ENCODE data around the gene EP400. TPM values are rescaled to one million over a fixed set of nuclear protein-coding genes. Genes with fewer than 3 reads are reported as not detected.
A peak's percentile ranks its signal among the peaks of the same experiment; 100 is the strongest.
"Not testable (repeated sequence)": the region's sequence is repeated elsewhere in the genome, so short reads cannot be mapped to it uniquely, and the experiment has no call there.

EP400 gene
- total and polyA plus RNA-seq, 2 of the 13 experiments (the other 11 are each of a cell fraction or from before 2014, with no cell fraction given): 4.9 to 5.0 TPM

DNA sequence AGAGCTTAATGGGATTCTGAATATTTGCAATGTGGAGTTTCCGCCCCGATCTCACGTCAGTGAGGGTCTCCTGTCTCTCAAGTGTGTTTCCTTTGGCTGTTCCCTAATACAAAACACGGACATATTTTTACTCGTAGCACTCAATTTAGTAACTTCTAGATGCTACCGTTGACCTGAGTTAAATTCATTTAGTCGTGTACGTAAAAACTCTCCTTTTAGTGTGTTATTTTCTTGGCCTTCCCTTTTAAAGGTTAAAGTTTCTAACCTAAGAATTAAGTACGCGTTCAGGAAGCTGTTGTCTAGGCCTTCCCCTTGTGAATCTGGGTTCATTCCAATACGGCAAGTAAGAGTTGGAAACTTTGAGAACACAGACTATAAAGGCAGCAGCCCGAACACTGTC lies 130.0 kb downstream of the EP400 start (continued):
- TF ChIP-seq NFKBIZ (CRISPR knock-in tag; IDR thresholded peaks at IDR 0.05) (no peak), PHF20 (CRISPR knock-in tag; IDR thresholded peaks at IDR 0.05) (no peak), GATAD2A (CRISPR knock-in tag; IDR thresholded peaks at IDR 0.05) (no peak), RBM39 (IDR thresholded peaks at IDR 0.05; ENCODE audit: low read depth, low read length, poor library complexity, severe bottlenecking) (no peak), ZNF468 (CRISPR knock-in tag; IDR thresholded peaks at IDR 0.05) (no peak)
- TF ChIP-seq, protein P1, sequence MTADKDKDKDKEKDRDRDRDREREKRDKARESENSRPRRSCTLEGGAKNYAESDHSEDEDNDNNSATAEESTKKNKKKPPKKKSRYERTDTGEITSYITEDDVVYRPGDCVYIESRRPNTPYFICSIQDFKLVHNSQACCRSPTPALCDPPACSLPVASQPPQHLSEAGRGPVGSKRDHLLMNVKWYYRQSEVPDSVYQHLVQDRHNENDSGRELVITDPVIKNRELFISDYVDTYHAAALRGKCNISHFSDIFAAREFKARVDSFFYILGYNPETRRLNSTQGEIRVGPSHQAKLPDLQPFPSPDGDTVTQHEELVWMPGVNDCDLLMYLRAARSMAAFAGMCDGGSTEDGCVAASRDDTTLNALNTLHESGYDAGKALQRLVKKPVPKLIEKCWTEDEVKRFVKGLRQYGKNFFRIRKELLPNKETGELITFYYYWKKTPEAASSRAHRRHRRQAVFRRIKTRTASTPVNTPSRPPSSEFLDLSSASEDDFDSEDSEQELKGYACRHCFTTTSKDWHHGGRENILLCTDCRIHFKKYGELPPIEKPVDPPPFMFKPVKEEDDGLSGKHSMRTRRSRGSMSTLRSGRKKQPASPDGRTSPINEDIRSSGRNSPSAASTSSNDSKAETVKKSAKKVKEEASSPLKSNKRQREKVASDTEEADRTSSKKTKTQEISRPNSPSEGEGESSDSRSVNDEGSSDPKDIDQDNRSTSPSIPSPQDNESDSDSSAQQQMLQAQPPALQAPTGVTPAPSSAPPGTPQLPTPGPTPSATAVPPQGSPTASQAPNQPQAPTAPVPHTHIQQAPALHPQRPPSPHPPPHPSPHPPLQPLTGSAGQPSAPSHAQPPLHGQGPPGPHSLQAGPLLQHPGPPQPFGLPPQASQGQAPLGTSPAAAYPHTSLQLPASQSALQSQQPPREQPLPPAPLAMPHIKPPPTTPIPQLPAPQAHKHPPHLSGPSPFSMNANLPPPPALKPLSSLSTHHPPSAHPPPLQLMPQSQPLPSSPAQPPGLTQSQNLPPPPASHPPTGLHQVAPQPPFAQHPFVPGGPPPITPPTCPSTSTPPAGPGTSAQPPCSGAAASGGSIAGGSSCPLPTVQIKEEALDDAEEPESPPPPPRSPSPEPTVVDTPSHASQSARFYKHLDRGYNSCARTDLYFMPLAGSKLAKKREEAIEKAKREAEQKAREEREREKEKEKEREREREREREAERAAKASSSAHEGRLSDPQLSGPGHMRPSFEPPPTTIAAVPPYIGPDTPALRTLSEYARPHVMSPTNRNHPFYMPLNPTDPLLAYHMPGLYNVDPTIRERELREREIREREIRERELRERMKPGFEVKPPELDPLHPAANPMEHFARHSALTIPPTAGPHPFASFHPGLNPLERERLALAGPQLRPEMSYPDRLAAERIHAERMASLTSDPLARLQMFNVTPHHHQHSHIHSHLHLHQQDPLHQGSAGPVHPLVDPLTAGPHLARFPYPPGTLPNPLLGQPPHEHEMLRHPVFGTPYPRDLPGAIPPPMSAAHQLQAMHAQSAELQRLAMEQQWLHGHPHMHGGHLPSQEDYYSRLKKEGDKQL (CRISPR knock-in tag; IDR thresholded peaks at IDR 0.05; ENCODE audit: low read depth): no peak
- TF ChIP-seq, protein P2, sequence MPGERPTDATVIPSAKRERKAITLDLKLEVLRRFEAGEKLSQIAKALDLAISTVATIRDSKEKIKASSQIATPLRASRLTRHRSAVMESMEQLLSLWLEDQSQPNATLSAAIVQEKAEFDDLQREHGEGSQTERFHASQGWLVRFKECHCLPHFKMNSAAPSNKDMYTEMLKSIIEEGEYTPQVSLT (CRISPR knock-in tag; IDR thresholded peaks at IDR 0.05; ENCODE audit: borderline replicate concordance, low read depth): no peak

DNA sequence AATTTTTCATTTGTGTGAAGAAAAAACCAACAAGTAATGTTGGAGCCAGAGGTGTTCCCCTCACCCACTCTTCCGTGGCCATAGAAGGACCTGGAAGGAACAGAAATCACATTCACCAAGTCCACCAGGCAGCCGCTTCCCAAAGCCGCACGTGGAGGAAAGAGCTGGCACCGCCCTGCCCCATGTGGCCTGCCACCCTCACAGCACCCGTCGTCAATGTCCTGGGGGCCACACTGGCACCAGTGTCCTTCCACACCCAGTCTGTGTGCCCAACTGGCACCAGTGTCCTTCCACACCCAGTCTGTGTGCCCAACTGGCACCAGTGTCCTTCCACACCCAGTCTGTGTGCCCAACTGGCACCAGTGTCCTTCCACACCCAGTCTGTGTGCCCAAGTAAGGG lies 130.8 kb downstream of the EP400 start:
- H3K4me2 ChIP-seq (ENCODE audit: low read depth, low read length); H3K9ac ChIP-seq (ENCODE audit: insufficient read depth, low read depth, low read length); H3K79me2 ChIP-seq (ENCODE audit: insufficient read depth, low read length); H4K20me1 ChIP-seq (ENCODE audit: insufficient read depth, low read length); H3K27ac ChIP-seq (ENCODE audit: extremely low read length, insufficient read depth, low read length); H3K4me3 ChIP-seq (replicated peaks in 1 of 3; ENCODE audit: insufficient read depth in 1 of 3, low read depth in 2 of 3, low read length in 3 of 3); FAIRE-seq; BruUV-seq (replicated peaks); H3K27me3 ChIP-seq (ENCODE audit: control insufficient read depth in 1 of 2, insufficient read depth in 2 of 2, low read length in 2 of 2); in situ Hi-C loops (cut with HindIII; ENCODE audit: extremely low pct_ligation_motif_present, low pct_unique_long_range_greater_than_20kb); ATAC-seq; intact Hi-C loops (cut with micrococcal nuclease; ENCODE audit: unreplicated experiment); H2AFZ ChIP-seq (ENCODE audit: low read length); CTCF ChIA-PET (ENCODE audit: low intra/inter-chr PET ratio, low total read pairs); DNase-seq (ENCODE audit: low spot score); POLR2A ChIA-PET; H3K9me3 ChIP-seq (ENCODE audit: low read length): not testable (repeated sequence)
- peaks cover 33% of the 10 kb centered on the region for H3K4me1 ChIP-seq (ENCODE audit: insufficient read depth, low read length)
- 98% methylated on average over 4 of the region's 7 CpGs for WGBS (ENCODE audit: low lambda C conversion rate)
- H3K36me3 ChIP-seq (replicated peaks in 1 of 2; ENCODE audit: control insufficient read depth in 1 of 2, insufficient read depth in 2 of 2, low read length in 2 of 2): peaks cover 11 to 29% of the 10 kb centered on the region in 2 experiments
- TF ChIP-seq HNRNPL (IDR thresholded peaks at IDR 0.05; ENCODE audit: low read depth, low read length) (0 out of 2 replicates have a peak, but pooled peaks have one; percentile 36), AGO2 (optimal IDR thresholded peaks at IDR 0.05; ENCODE audit: low read depth, low read length) (peak; percentile 16)
